Measurements from ENCODE around the gene LRRC71.

The LRRC71 gene

DNA sequence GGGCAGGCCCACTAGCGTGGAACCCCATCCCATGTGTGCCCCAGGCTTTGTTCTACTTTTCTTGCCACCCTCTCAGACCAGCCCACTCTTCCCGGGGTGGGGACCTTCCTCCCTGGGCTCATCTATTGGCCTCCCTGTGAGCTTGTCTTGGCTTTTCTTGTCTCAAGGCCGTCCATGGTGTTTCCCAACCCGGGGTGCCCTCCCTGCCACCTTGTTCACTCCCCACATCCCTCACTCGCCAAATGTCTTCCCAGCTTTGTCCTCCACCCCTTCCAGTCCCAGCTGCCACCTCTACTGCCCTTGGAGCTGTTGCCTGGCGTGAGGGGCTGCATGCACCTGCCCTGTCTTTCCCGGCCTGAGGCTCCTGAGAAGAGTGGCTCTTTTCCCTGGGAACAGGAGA, 18.4 kb downstream of the LRRC71 start:
- peaks cover 17% of the 10 kb centered on the region for H3K27me3 Mint-ChIP-seq
- no peak for DNase-seq (ENCODE audit: low spot score in 2 of 2)
- no peak overlapping the region for H3K4me3 Mint-ChIP-seq
- H3K36me3 Mint-ChIP-seq (ENCODE audit: insufficient read depth), result peaks cover 2% of the 10 kb centered on the region
- no peak overlapping the region for H3K27ac Mint-ChIP-seq (ENCODE audit: low read depth)
- ATAC-seq (replicated peaks; ENCODE audit: extremely low read depth, poor library complexity, severe bottlenecking), result no peak
- H3K9me3 Mint-ChIP-seq, result no peaks in the 10 kb centered on the region
- no peaks in the 10 kb centered on the region for H3K4me1 Mint-ChIP-seq

DNA sequence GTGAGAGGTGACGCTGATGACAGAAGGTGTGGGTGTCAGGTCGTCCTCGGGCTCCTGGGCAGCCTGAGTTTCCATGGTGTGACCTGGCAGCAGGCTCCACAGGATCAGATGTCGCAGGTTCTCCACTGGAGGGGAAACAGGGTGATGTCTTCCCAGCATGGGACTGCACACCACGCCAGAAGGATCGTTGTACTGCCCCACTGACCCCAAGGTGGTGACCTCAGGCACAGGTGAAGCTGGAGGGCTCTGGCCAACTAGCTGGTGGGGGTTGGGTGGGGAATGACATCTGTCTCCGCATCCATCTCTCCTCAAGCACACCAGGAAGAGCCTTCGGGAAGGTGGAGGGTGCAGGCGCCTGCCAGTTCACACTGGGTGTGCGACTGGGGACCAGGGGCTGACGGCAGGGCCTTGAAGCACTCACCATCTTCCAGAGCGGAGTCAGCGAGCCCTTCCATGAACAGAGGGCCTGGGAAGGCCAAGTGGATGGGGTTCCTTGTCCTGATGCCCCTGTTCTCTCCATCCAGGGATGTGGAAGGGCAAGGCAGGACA, 19.4 kb downstream of the LRRC71 start:
- ATAC-seq (replicated peaks; ENCODE audit: extremely low read depth, poor library complexity, severe bottlenecking), result no peak
- Mint-ChIP-seq H3K4me3 (no peak overlapping the region), H3K36me3 (ENCODE audit: insufficient read depth) (peaks cover 2% of the 10 kb centered on the region), H3K9me3 (no peaks in the 10 kb centered on the region), H3K27me3 (peaks cover 17% of the 10 kb centered on the region), H3K4me1 (no peaks in the 10 kb centered on the region), H3K27ac (ENCODE audit: low read depth) (no peak overlapping the region)
- no peak for DNase-seq (ENCODE audit: low spot score in 2 of 2)

DNA sequence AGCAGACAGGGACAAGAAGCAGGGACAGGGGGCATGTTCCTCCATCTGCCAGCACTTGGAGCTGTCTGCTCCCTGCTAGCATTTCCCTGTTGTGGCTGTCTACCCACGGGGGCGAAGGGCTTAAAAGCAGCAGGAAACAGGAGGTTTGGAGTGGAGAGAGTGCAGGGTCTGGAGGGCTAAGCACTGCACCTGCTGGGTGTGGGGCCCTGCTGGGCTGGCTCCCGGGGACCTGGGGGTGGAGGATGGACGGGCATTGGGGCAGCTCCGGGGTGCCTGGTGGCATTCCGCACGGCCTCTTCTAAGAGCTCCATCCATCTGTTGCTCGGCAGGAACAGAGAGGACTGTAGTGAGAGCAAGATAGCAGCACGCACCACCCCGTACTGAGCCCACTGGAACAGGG, 21.2 kb downstream of the LRRC71 start:
- Mint-ChIP-seq H3K4me3 (no peak overlapping the region), H3K36me3 (ENCODE audit: insufficient read depth) (peaks cover 4% of the 10 kb centered on the region), H3K4me1 (no peaks in the 10 kb centered on the region), H3K27me3 (peaks cover 17% of the 10 kb centered on the region), H3K9me3 (no peaks in the 10 kb centered on the region), H3K27ac (ENCODE audit: low read depth) (no peak overlapping the region)
- ATAC-seq (replicated peaks; ENCODE audit: extremely low read depth, poor library complexity, severe bottlenecking) (no peak), DNase-seq (ENCODE audit: low spot score in 2 of 2) (no peak)

DNA sequence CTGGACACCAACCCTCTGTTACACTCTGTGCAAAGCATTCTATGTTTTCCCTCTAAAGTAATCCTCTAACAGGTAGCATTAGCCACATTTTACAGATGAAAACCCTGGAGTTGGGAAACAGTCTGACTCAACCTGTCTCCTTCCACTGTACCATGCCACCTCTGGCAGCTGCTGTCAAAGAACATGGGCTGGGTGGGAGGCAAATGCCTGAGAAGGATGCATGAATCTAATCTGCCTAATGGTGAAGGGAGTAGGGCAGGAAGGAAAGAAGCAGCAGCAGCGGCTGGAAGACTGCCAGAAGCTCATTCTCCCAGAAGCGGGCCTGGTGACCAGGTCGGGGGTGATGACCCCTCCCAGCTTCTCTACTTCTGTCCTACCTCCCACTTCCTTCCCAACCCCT, 21.7 kb downstream of the LRRC71 start:
- no peaks in the 10 kb centered on the region for H3K9me3 Mint-ChIP-seq
- H3K27me3 Mint-ChIP-seq, result peaks cover 17% of the 10 kb centered on the region
- no peak overlapping the region for H3K4me3 Mint-ChIP-seq
- ATAC-seq (replicated peaks; ENCODE audit: extremely low read depth, poor library complexity, severe bottlenecking) (no peak), DNase-seq (ENCODE audit: low spot score in 2 of 2) (no peak)
- no peaks in the 10 kb centered on the region for H3K4me1 Mint-ChIP-seq
- H3K36me3 Mint-ChIP-seq (ENCODE audit: insufficient read depth), result peaks cover 4% of the 10 kb centered on the region
- H3K27ac Mint-ChIP-seq (ENCODE audit: low read depth), result no peak overlapping the region

DNA sequence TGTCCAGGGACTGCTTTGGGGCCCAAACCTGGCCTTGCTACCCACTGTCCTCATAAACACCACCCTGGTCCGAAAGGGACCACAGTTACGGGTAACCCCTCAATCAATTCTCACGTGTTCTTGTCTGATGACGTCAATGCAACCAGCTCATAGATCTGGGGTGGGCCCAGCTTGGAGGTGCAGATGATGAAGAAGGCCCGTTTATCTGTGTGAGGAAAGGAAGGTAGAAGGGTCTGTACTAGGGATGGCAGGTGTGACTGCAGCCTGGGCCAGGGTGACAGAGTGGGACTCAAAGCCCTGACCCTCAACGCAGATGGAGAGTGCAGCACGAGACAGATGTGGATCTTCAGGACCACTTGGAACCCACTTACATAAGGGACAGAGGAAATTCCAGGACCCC, 22.1 kb downstream of the LRRC71 start:
- DNase-seq (ENCODE audit: low spot score in 2 of 2) (no peak), ATAC-seq (replicated peaks; ENCODE audit: extremely low read depth, poor library complexity, severe bottlenecking) (no peak)
- H3K27me3 Mint-ChIP-seq, result peaks cover 17% of the 10 kb centered on the region
- no peak overlapping the region for H3K4me3 Mint-ChIP-seq
- H3K4me1 Mint-ChIP-seq, result no peaks in the 10 kb centered on the region
- no peaks in the 10 kb centered on the region for H3K9me3 Mint-ChIP-seq
- H3K36me3 Mint-ChIP-seq (ENCODE audit: insufficient read depth), result peaks cover 4% of the 10 kb centered on the region
- no peak overlapping the region for H3K27ac Mint-ChIP-seq (ENCODE audit: low read depth)

DNA sequence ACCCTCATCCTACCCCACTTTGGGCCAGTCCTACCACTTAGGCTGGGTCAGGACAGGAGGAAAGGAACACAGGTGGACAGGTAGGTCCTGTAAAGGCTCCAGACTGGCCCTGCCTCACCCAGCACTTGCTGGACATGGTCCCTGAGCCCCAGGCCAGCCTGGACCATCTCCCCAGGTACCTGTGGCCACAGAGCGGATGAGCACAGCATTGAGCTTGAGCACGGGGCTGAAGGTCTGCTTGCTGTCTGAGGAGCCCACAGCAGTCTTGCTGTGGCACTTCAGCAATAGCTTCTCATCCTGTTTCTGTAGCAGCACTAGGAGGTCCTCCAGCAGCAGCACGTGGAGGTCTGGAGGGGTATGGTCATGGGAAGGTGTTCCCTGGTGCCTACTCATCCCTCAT, 23.3 kb downstream of the LRRC71 start:
- H3K4me1 Mint-ChIP-seq, result no peaks in the 10 kb centered on the region
- no peak overlapping the region for H3K27ac Mint-ChIP-seq (ENCODE audit: low read depth)
- DNase-seq (ENCODE audit: low spot score in 2 of 2) (no peak), ATAC-seq (replicated peaks; ENCODE audit: extremely low read depth, poor library complexity, severe bottlenecking) (no peak)
- H3K27me3 Mint-ChIP-seq, result peaks cover 17% of the 10 kb centered on the region
- no peaks in the 10 kb centered on the region for H3K9me3 Mint-ChIP-seq
- no peak overlapping the region for H3K4me3 Mint-ChIP-seq
- peaks cover 4% of the 10 kb centered on the region for H3K36me3 Mint-ChIP-seq (ENCODE audit: insufficient read depth)

DNA sequence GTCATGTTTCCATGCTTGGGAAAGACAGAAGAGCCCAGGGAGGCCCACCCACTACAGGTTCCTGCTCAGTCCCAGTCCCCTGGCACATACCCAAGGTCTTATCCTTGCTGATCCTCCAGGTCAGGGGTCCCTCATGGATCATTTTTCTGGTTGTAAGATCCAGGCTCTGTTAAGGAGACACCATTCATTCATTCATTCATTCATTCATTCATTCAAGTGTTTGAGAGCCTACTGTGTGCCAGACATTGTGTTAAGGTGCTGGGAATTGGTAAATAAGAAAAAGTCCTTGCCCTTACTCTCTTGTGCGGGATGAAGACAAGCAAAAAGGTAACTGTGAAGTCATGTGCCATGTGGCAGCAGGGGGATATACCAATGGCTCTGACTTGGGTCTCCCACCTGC, 23.8 kb downstream of the LRRC71 start:
- Mint-ChIP-seq H3K9me3 (no peaks in the 10 kb centered on the region), H3K36me3 (ENCODE audit: insufficient read depth) (peaks cover 4% of the 10 kb centered on the region), H3K27ac (ENCODE audit: low read depth) (no peak overlapping the region), H3K27me3 (peaks cover 17% of the 10 kb centered on the region), H3K4me1 (no peaks in the 10 kb centered on the region), H3K4me3 (no peak overlapping the region)
- ATAC-seq (replicated peaks; ENCODE audit: extremely low read depth, poor library complexity, severe bottlenecking), result no peak
- no peak for DNase-seq (ENCODE audit: low spot score in 2 of 2)

DNA sequence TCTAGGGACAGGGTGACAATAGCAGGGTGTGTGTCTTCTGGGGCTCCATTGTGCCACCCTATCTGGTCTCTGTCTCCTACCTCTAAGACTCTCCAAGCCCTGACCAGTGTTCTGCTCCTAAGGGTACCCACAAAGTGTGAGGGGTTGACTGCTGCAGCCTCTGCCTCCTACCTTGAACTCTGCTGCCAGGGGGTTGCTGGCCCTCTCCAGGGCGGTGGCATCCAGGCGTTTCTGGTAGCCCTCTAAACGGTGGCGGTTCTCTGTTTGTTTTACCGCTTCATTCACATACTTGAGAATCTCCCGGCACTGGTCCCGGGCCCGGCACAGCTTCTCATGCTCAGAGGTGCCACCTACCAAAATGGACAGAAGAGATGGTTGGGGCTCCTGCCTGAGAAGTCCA, 24.4 kb downstream of the LRRC71 start:
- Mint-ChIP-seq H3K27ac (ENCODE audit: low read depth) (no peak overlapping the region), H3K27me3 (peaks cover 17% of the 10 kb centered on the region), H3K9me3 (no peaks in the 10 kb centered on the region), H3K4me3 (no peak overlapping the region), H3K36me3 (ENCODE audit: insufficient read depth) (peaks cover 4% of the 10 kb centered on the region), H3K4me1 (no peaks in the 10 kb centered on the region)
- DNase-seq (ENCODE audit: low spot score in 2 of 2), result no peak
- no peak for ATAC-seq (replicated peaks; ENCODE audit: extremely low read depth, poor library complexity, severe bottlenecking)

DNA sequence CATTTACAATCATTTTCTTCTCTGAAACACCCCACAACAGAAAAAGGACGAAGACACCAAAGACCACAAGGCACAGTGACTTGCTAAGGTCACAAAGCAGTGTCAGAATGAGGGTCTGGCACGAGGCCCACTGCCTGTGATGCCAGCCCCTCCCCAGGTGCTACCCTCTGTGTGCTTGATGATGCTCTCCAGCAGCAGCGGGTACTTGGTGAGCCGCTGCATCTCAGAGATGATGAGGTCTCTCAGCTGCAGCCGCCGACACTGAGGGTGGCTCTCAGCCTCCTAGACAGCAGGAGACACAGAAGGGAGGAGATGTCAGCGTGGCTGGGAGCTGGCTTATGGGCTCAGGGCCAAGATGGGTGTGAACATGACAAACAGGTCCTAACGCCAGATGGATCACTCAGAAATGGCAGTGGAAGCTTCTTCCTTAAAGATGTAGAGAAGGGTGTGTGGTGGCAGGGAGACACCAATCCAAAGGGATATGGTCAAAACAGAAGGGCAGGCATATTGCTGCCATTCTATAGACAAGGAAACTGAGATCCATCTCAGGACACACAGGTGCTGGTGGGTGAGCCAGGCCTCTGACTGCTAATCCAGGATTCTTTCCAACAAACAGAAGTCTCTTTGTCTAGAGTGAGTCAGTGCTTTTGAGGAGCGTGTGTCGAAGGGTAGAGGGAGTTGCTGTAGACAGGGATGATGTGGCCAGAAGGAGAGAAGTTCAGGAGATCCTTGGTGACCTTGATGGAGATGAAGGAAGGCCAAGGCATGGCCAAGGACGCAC, 25.6 kb downstream of the LRRC71 start:
- Mint-ChIP-seq H3K4me1 (no peaks in the 10 kb centered on the region), H3K27me3 (peaks cover 5% of the 10 kb centered on the region), H3K27ac (ENCODE audit: low read depth) (no peak overlapping the region), H3K9me3 (no peaks in the 10 kb centered on the region), H3K36me3 (ENCODE audit: insufficient read depth) (peaks cover 4% of the 10 kb centered on the region), H3K4me3 (no peak overlapping the region)
- DNase-seq (ENCODE audit: low spot score in 2 of 2) (no peak), ATAC-seq (replicated peaks; ENCODE audit: extremely low read depth, poor library complexity, severe bottlenecking) (no peak)

DNA sequence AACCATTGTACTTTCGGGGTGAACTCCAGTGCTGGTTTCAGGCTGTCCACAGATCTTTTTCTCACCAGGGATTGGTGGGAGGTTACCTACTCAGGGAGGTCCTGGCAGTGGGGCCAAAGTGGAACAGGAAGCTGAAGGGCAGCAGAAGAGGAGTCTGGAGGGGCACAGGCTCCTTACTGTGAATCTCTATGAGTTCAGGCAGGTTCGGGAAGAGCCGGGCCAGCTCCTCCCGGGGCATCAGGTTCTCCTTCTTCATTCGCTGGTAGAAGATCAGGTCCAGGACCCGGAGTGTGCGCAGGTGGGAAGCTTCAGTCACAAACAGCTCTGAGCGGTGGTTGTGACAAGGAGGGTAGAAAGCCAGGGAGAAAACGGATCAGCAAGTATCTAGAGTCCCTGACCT, 26.7 kb downstream of the LRRC71 start:
- Mint-ChIP-seq H3K4me1 (no peaks in the 10 kb centered on the region), H3K4me3 (no peak overlapping the region), H3K27me3 (no peaks in the 10 kb centered on the region), H3K9me3 (no peaks in the 10 kb centered on the region), H3K27ac (ENCODE audit: low read depth) (no peak overlapping the region), H3K36me3 (ENCODE audit: insufficient read depth) (peaks cover 7% of the 10 kb centered on the region)
- no peak for ATAC-seq (replicated peaks; ENCODE audit: extremely low read depth, poor library complexity, severe bottlenecking)
- no peak for DNase-seq (ENCODE audit: low spot score in 2 of 2)

DNA sequence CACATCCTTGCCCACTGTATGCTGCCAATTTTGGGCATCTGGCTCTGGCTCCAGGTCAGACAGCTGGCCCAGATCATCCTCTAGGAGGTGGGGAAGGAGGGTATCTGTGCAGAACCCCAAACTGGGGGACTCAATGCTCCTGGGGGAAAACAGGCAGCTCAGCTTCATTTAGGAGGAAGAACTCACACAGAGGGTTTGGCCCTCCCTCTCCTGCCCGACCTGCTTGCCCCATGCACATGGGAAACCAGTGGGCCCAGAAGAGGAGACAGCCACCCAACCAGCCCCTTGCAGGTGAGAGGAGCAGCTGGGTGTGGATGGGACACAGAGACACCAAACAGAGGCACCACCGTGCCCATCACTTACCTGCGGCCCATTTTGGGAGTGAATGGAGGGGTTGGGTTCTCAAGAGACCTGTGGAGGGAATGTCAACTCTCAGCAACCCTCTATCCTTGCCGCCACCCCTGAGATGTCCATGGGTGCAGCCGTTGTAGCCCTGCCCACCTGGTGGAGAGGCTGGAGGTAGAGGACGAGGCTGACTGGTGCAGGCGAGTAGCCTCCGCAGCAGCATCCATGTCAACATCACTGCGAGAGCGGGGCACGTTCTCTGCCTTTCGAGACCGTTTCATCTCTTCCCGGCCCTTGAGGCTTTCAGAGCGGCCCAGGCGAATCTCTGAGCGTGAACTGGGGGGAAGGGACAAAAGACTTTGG, 27.5 kb downstream of the LRRC71 start:
- ATAC-seq (replicated peaks; ENCODE audit: extremely low read depth, poor library complexity, severe bottlenecking) (no peak), DNase-seq (ENCODE audit: low spot score in 2 of 2) (no peak)
- no peaks in the 10 kb centered on the region for H3K9me3 Mint-ChIP-seq
- H3K36me3 Mint-ChIP-seq (ENCODE audit: insufficient read depth), result peaks cover 7% of the 10 kb centered on the region
- no peak overlapping the region for H3K27ac Mint-ChIP-seq (ENCODE audit: low read depth)
- no peaks in the 10 kb centered on the region for H3K4me1 Mint-ChIP-seq
- no peaks in the 10 kb centered on the region for H3K27me3 Mint-ChIP-seq
- H3K4me3 Mint-ChIP-seq, result no peak overlapping the region

DNA sequence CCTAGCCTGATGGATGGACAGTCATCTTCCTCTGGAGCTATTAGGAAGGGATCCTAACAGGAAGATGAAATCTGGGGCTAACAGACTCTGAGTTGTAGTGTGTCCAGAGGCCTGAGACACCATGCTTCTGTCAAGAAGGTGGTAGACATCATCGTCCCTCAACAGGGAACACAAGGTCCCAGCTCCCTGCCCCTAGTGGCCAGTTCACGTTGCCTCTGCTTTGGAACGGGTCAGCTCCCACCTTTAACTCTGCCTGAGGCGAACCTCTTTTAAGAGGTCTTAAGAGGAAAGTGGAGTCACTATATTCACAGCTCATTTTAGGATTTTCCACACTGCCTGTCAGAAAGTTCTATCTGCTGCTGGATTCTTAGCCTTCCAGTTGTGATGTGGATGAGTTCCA, 28.3 kb downstream of the LRRC71 start:
- no peaks in the 10 kb centered on the region for H3K9me3 Mint-ChIP-seq
- no peak overlapping the region for H3K4me3 Mint-ChIP-seq
- no peak for DNase-seq (ENCODE audit: low spot score in 2 of 2)
- no peaks in the 10 kb centered on the region for H3K4me1 Mint-ChIP-seq
- no peak for ATAC-seq (replicated peaks; ENCODE audit: extremely low read depth, poor library complexity, severe bottlenecking)
- H3K27ac Mint-ChIP-seq (ENCODE audit: low read depth), result no peak overlapping the region
- no peaks in the 10 kb centered on the region for H3K27me3 Mint-ChIP-seq
- H3K36me3 Mint-ChIP-seq (ENCODE audit: insufficient read depth), result peaks cover 7% of the 10 kb centered on the region

DNA sequence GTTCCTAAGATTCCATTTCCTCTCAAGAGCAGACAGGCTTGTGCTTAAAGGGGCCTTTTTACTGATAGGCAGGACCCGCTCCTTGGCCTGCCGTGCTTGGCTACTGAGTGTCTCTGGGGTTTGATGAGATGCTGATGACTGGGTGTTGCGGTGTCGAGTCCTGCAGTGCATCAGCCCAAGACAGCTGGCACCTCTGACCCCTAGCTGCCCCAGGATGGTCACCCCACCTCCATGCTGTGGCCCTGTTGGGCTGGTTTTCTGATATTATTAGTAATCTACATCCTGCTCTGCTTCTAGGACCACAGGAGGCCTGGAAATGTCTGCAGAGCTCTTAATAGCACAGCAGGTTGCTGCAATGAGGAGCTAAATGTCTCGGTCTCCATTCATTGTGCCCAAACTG, 28.7 kb downstream of the LRRC71 start:
- ATAC-seq (replicated peaks; ENCODE audit: extremely low read depth, poor library complexity, severe bottlenecking), result no peak
- Mint-ChIP-seq H3K27ac (ENCODE audit: low read depth) (no peak overlapping the region), H3K4me1 (no peaks in the 10 kb centered on the region), H3K27me3 (no peaks in the 10 kb centered on the region), H3K9me3 (no peaks in the 10 kb centered on the region), H3K4me3 (no peak overlapping the region), H3K36me3 (ENCODE audit: insufficient read depth) (peaks cover 7% of the 10 kb centered on the region)
- no peak for DNase-seq (ENCODE audit: low spot score in 2 of 2)

Measured in central memory CD8-positive, alpha-beta T cell (primary cell).